Measurements from ENCODE around the gene CACNB2.

- TF ChIP-seq CTCF (IDR thresholded peaks at IDR 0.05) (no peak), POLR2A (IDR thresholded peaks at IDR 0.05) (no peak)
Observed at GRCh38 chr10:18571780-18572179, 431.6 kb downstream of the CACNB2 start.
